ENCODE data around the gene PCBP4. TPM values are rescaled to one million over a fixed set of nuclear protein-coding genes. Genes with fewer than 3 reads are reported as not detected.
A peak's percentile ranks its signal among the peaks of the same experiment; 100 is the strongest.

Gene PCBP4
- total RNA-seq, 1 donor from 2014 or later, result 37.1 TPM

- Histone ChIP-seq H3K4me1 (peaks cover 33% of the 10 kb centered on the region), H3K27ac (no peak overlapping the region)
Observed at GRCh38 chr3:51980253-51980652, 13.0 kb upstream of the PCBP4 start.

GRCh38 chr3:51978143-51978502 lies 10.9 kb upstream of the PCBP4 start:
- TF ChIP-seq CTCF (IDR thresholded peaks at IDR 0.05), result no peak
- DNase-seq, result no peak
- intact Hi-C loops (cut with DNase I), result no loop called here
- Histone ChIP-seq H3K4me1 (peaks cover 34% of the 10 kb centered on the region), H3K9me3 (no peaks in the 10 kb centered on the region), H3K27me3 (no peaks in the 10 kb centered on the region), H3K4me3 (no peak overlapping the region), H3K27ac (no peak overlapping the region), H3K36me3 (no peaks in the 10 kb centered on the region)
- ATAC-seq, result no peak

More at GRCh38 chr3:51980253-51980652, 13.0 kb upstream of the PCBP4 start:
- Histone ChIP-seq H3K36me3 (no peaks in the 10 kb centered on the region), H3K4me3 (no peak overlapping the region), H3K9me3 (no peaks in the 10 kb centered on the region), H3K27me3 (no peaks in the 10 kb centered on the region)
- no peak for TF ChIP-seq CTCF (IDR thresholded peaks at IDR 0.05)
- no peak for ATAC-seq
- intact Hi-C loops (cut with DNase I), result no loop called here
- DNase-seq, result no peak

- H3K27me3 ChIP-seq, result no peaks in the 10 kb centered on the region
- no peak for DNase-seq
- no peak for TF ChIP-seq CTCF (IDR thresholded peaks at IDR 0.05)
- no peak overlapping the region for H3K27ac ChIP-seq
- intact Hi-C loops (cut with DNase I), result no loop called here
- no peak overlapping the region for H3K4me3 ChIP-seq
- ATAC-seq, result no peak
- peaks cover 35% of the 10 kb centered on the region for H3K4me1 ChIP-seq
- H3K9me3 ChIP-seq, result no peaks in the 10 kb centered on the region
- no peaks in the 10 kb centered on the region for H3K36me3 ChIP-seq
Observed at GRCh38 chr3:51977446-51978142, 10.3 kb upstream of the PCBP4 start.

- Histone ChIP-seq H3K27me3 (no peaks in the 10 kb centered on the region), H3K36me3 (no peaks in the 10 kb centered on the region), H3K9me3 (no peaks in the 10 kb centered on the region), H3K4me1 (peaks cover 21% of the 10 kb centered on the region), H3K27ac (peak overlapping the region; percentile 93), H3K4me3 (peak overlapping the region; percentile 72)
- peak; percentile 23 for TF ChIP-seq CTCF (IDR thresholded peaks at IDR 0.05)
- intact Hi-C loops (cut with DNase I), result no loop called here
- DNase-seq, result peak; percentile 88
- peak; percentile 22 for ATAC-seq
Observed at GRCh38 chr3:51975852-51976549, 8.7 kb upstream of the PCBP4 start.

- DNase-seq, result peak; percentile 90
- peak; percentile 82 for ATAC-seq
- peak within 1 kb of the TSS; percentile 93 for H3K27ac ChIP-seq
- H3K9me3 ChIP-seq, result no peaks in the 10 kb centered on the region
- H3K4me1 ChIP-seq, result peaks cover 21% of the 10 kb centered on the region
- intact Hi-C loops (cut with DNase I), result no loop called here
- peak within 1 kb of the TSS; percentile 72 for H3K4me3 ChIP-seq
- no peak for TF ChIP-seq CTCF (IDR thresholded peaks at IDR 0.05)
- no peaks in the 10 kb centered on the region for H3K27me3 ChIP-seq
- no peaks in the 10 kb centered on the region for H3K36me3 ChIP-seq
Observed at GRCh38 chr3:51974963-51975851, 8.0 kb upstream of the PCBP4 start, which contains the start of gene ABHD14A. Gene ABHD14A, plus strand, starts transcription at chr3:51975064. Its CDS starts 72 bp downstream, at chr3:51975136.
